ENCODE results near the gene SMIM21.

GRCh38 chr18:75377926-75378325 lies 49.6 kb downstream of the SMIM21 start:
- no peak for TF ChIP-seq CTCF (conservative IDR thresholded peaks at IDR 0.05)
- TF ChIP-seq ZFX (IDR thresholded peaks at IDR 0.05), result no peak

All from C4-2B (cell line).